HepG2 (cell line): Measurements from ENCODE around the gene TOM1L2. TPM values are rescaled to one million over a fixed set of nuclear protein-coding genes. Genes with fewer than 3 reads are reported as not detected.

ENCODE experiments used
- MTF2 ChIP-seq: sonication (generic); formaldehyde crosslinking; IDR thresholded peaks from 2 replicates; pipeline ENCODE4 v1.5.0; 2020; ENCODE audit warnings: missing genetic modification reagents, borderline replicate concordance
- SMYD3 ChIP-seq: sonication (generic); formaldehyde crosslinking; IDR thresholded peaks from 2 replicates; pipeline ENCODE4 v1.8.1; 2023; ENCODE audit warnings: mild to moderate bottlenecking, missing genetic modification reagents
- THYN1 ChIP-seq: sonication (generic); formaldehyde crosslinking; IDR thresholded peaks from 2 replicates; pipeline ENCODE4 v1.8.1; 2023; ENCODE audit warnings: low read depth, mild to moderate bottlenecking, moderate library complexity, missing genetic modification reagents, borderline replicate concordance
- ZBTB20 ChIP-seq: sonication (generic); formaldehyde crosslinking; IDR thresholded peaks from 2 replicates; pipeline ENCODE4 v1.8.1; 2023; ENCODE audit warnings: missing genetic modification reagents, low read depth, mild to moderate bottlenecking, borderline replicate concordance
- ZNF367 ChIP-seq: sonication (generic); formaldehyde crosslinking; IDR thresholded peaks from 2 replicates; pipeline ENCODE4 v1.4.0; 2020; ENCODE audit warnings: missing genetic modification reagents, borderline replicate concordance
- polyA plus RNA-seq, 8 experiments: library from polyadenylated mRNA; depleted of rRNA in 3 of 8; stranded (reverse) in 7 of 8; unstranded in 1 of 8; fragments of >200 nt; fragmentation: Illumina TruSeq in 4 of 8; extraction: Trizol in 4 of 8; gene quantifications; 2 replicates each; pipeline versions ENCODE4 v1.2.1 to v1.2.3, GENCODE V29; 2011 to 2016; ENCODE audit warnings: low read depth in 4 of 8, missing spikeins in 1 of 8, mixed read lengths in 1 of 8; ENCODE audit not compliant: insufficient read depth in 1 of 8
- total RNA-seq, 5 experiments: library from RNA; depleted of rRNA; stranded (reverse); fragments of >200 nt; fragmentation: Illumina TruSeq; extraction: Trizol; gene quantifications; 2 replicates each; pipeline ENCODE4 v1.2.3, GENCODE V29; 2016; ENCODE audit warnings: low read depth in 1 of 5
- TF ChIP-seq, protein P1 (sequence below): sonication (generic); formaldehyde crosslinking; IDR thresholded peaks from 2 replicates; pipeline ENCODE4 v1.5.1; 2020; ENCODE audit warnings: mild to moderate bottlenecking, missing genetic modification reagents, moderate library complexity
- TF ChIP-seq, protein P2 (sequence below): sonication (generic); formaldehyde crosslinking; IDR thresholded peaks from 2 replicates; pipeline ENCODE4 v1.4.0; 2020; ENCODE audit warnings: missing genetic modification reagents
- TF ChIP-seq, protein P3 (sequence below): sonication (generic); formaldehyde crosslinking; conservative IDR thresholded peaks from 2 replicates; pipeline ENCODE4 v1.5.0; 2020; ENCODE audit warnings: missing genetic modification reagents

Gene TOM1L2
- total and polyA plus RNA-seq, 2 of the 13 experiments (the other 11 are each of a cell fraction or from before 2014, with no cell fraction given): 4.7 to 7.4 TPM

DNA sequence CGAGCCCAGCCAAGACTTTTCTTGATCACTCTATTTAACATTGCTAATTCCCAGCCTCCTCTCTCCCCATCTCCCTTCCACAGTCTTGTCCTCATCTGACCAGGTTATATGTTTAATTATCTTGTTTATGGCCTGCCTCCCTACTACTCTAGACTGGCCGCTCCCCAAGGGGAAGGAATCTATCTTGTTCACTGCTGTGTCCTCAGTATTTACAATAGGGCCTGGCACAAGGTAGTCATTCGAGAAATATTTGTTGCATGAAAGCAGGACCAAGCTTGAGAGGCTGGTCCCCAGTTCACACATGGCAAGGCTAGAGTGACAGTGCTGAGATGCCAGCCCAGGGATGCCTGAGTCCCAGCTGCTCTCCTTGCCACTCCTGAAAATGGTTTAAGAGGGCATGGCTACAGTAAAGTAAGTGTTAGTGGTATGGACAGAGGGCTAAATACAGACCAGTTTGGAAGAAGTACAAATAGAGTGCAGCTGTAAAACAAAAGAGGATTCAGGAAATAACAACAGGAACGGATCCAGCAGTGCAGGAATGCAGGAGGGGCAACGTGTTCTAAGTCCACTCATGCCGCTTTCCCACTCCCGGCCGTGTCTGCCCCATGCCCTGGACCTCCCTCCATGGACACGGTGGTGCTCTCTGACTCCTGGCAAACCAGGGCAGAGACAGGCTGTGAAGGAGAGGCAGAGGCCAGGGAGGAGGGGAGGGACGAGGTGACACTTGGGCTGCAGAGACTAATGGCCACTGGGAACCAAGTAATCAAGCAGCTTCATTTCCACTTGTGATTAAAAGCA is 65.6 kb downstream of the TOM1L2 start (continued):
- TF ChIP-seq, protein P1, sequence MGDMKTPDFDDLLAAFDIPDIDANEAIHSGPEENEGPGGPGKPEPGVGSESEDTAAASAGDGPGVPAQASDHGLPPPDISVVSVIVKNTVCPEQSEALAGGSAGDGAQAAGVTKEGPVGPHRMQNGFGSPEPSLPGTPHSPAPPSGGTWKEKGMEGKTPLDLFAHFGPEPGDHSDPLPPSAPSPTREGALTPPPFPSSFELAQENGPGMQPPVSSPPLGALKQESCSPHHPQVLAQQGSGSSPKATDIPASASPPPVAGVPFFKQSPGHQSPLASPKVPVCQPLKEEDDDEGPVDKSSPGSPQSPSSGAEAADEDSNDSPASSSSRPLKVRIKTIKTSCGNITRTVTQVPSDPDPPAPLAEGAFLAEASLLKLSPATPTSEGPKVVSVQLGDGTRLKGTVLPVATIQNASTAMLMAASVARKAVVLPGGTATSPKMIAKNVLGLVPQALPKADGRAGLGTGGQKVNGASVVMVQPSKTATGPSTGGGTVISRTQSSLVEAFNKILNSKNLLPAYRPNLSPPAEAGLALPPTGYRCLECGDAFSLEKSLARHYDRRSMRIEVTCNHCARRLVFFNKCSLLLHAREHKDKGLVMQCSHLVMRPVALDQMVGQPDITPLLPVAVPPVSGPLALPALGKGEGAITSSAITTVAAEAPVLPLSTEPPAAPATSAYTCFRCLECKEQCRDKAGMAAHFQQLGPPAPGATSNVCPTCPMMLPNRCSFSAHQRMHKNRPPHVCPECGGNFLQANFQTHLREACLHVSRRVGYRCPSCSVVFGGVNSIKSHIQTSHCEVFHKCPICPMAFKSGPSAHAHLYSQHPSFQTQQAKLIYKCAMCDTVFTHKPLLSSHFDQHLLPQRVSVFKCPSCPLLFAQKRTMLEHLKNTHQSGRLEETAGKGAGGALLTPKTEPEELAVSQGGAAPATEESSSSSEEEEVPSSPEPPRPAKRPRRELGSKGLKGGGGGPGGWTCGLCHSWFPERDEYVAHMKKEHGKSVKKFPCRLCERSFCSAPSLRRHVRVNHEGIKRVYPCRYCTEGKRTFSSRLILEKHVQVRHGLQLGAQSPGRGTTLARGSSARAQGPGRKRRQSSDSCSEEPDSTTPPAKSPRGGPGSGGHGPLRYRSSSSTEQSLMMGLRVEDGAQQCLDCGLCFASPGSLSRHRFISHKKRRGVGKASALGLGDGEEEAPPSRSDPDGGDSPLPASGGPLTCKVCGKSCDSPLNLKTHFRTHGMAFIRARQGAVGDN (CRISPR knock-in tag): peak; percentile 45
- no peak for TF ChIP-seq SMYD3 (CRISPR knock-in tag)
- no peak for TF ChIP-seq MTF2 (CRISPR knock-in tag)
- no peak for TF ChIP-seq THYN1
- TF ChIP-seq, protein P2, sequence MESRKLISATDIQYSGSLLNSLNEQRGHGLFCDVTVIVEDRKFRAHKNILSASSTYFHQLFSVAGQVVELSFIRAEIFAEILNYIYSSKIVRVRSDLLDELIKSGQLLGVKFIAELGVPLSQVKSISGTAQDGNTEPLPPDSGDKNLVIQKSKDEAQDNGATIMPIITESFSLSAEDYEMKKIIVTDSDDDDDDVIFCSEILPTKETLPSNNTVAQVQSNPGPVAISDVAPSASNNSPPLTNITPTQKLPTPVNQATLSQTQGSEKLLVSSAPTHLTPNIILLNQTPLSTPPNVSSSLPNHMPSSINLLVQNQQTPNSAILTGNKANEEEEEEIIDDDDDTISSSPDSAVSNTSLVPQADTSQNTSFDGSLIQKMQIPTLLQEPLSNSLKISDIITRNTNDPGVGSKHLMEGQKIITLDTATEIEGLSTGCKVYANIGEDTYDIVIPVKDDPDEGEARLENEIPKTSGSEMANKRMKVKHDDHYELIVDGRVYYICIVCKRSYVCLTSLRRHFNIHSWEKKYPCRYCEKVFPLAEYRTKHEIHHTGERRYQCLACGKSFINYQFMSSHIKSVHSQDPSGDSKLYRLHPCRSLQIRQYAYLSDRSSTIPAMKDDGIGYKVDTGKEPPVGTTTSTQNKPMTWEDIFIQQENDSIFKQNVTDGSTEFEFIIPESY (CRISPR knock-in tag): no peak
- TF ChIP-seq ZBTB20 (CRISPR knock-in tag): no peak
- TF ChIP-seq, protein P3, sequence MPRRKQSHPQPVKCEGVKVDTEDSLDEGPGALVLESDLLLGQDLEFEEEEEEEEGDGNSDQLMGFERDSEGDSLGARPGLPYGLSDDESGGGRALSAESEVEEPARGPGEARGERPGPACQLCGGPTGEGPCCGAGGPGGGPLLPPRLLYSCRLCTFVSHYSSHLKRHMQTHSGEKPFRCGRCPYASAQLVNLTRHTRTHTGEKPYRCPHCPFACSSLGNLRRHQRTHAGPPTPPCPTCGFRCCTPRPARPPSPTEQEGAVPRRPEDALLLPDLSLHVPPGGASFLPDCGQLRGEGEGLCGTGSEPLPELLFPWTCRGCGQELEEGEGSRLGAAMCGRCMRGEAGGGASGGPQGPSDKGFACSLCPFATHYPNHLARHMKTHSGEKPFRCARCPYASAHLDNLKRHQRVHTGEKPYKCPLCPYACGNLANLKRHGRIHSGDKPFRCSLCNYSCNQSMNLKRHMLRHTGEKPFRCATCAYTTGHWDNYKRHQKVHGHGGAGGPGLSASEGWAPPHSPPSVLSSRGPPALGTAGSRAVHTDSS: no peak
- TF ChIP-seq ZNF367 (CRISPR knock-in tag): no peak
